Measurements from ENCODE around the gene CRYBG2. TPM values are rescaled to one million over a fixed set of nuclear protein-coding genes. Genes with fewer than 3 reads are reported as not detected.

CRYBG2 gene
- total RNA-seq, 1 experiment from 2014 or later, result not detected

GRCh38 chr1:26280333-26281042 is 73.4 kb downstream of the CRYBG2 start:
- DNase-seq (ENCODE audit: low read depth, low spot score), result no peak
- in situ Hi-C loops (cut with HindIII; ENCODE audit: low pct_unique_long_range_greater_than_20kb, low sequenced_read_pairs), result no loop called here

GRCh38 chr1:26279456-26280332 is 74.2 kb downstream of the CRYBG2 start, which contains the start of gene SH3BGRL3:
Gene SH3BGRL3, plus strand, starts transcription at chr1:26280086. Its CDS starts 70 bp downstream, at chr1:26280156.
- in situ Hi-C loops (cut with HindIII; ENCODE audit: low pct_unique_long_range_greater_than_20kb, low sequenced_read_pairs), result no loop called here
- DNase-seq (ENCODE audit: low read depth, low spot score), result peak; percentile 72

- in situ Hi-C loops (cut with HindIII; ENCODE audit: low pct_unique_long_range_greater_than_20kb, low sequenced_read_pairs), result no loop called here
- DNase-seq (ENCODE audit: low read depth, low spot score), result no peak
These were observed 75.0 kb downstream of the CRYBG2 start for GRCh38 chr1:26278724-26279455.

GRCh38 chr1:26278303-26278702 is 75.6 kb downstream of the CRYBG2 start:
- in situ Hi-C loops (cut with HindIII; ENCODE audit: low pct_unique_long_range_greater_than_20kb, low sequenced_read_pairs), result no loop called here

GRCh38 chr1:26277719-26278118 is 76.2 kb downstream of the CRYBG2 start:
- no peak for DNase-seq (ENCODE audit: low read depth, low spot score)
- in situ Hi-C loops (cut with HindIII; ENCODE audit: low pct_unique_long_range_greater_than_20kb, low sequenced_read_pairs), result no loop called here

More at GRCh38 chr1:26278303-26278702, 75.6 kb downstream of the CRYBG2 start:
- peak; percentile 51 for DNase-seq (ENCODE audit: low read depth, low spot score)

- in situ Hi-C loops (cut with HindIII; ENCODE audit: low pct_unique_long_range_greater_than_20kb, low sequenced_read_pairs), result no loop called here
- DNase-seq (ENCODE audit: low read depth, low spot score), result no peak
These were observed 76.7 kb downstream of the CRYBG2 start for GRCh38 chr1:26277261-26277661.

GRCh38 chr1:26276432-26276838 is 77.5 kb downstream of the CRYBG2 start:
- DNase-seq (ENCODE audit: low read depth, low spot score), result no peak
- in situ Hi-C loops (cut with HindIII; ENCODE audit: low pct_unique_long_range_greater_than_20kb, low sequenced_read_pairs), result no loop called here

- in situ Hi-C loops (cut with HindIII; ENCODE audit: low pct_unique_long_range_greater_than_20kb, low sequenced_read_pairs), result no loop called here
- DNase-seq (ENCODE audit: low read depth, low spot score), result peak; percentile 93
These were observed 78.1 kb downstream of the CRYBG2 start for GRCh38 chr1:26275580-26276431.

GRCh38 chr1:26274801-26275425 is 79.0 kb downstream of the CRYBG2 start:
- no peak for DNase-seq (ENCODE audit: low read depth, low spot score)
- in situ Hi-C loops (cut with HindIII; ENCODE audit: low pct_unique_long_range_greater_than_20kb, low sequenced_read_pairs), result no loop called here

Other genes starting within 250 kb of the CRYBG2 start
- 5.7 and 6.4 TPM in 2 replicates for gene PDIK1L, start 242.3 kb downstream of the CRYBG2 start, total RNA-seq (2014; rRNA removed; shearing (Covaris generic))
- gene FAM110D, start 195.1 kb downstream of the CRYBG2 start, total RNA-seq (2014; rRNA removed; shearing (Covaris generic)), result 0.05 TPM in 1 of 2 replicates, not detected in the other
- gene C1orf232, start 185.2 kb downstream of the CRYBG2 start, total RNA-seq (2014; rRNA removed; shearing (Covaris generic)), result not detected in 2 replicates
- gene ZNF593, start 184.2 kb downstream of the CRYBG2 start, total RNA-seq (2014; rRNA removed; shearing (Covaris generic)), result 49.2 and 58.5 TPM in 2 replicates
- not detected in 2 replicates for gene ZNF593OS, start 182.3 kb downstream of the CRYBG2 start, total RNA-seq (2014; rRNA removed; shearing (Covaris generic))
- gene CNKSR1, start 176.6 kb downstream of the CRYBG2 start, total RNA-seq (2014; rRNA removed; shearing (Covaris generic)), result 0.08 and 0.27 TPM in 2 replicates
- gene CATSPER4, start 163.5 kb downstream of the CRYBG2 start, total RNA-seq (2014; rRNA removed; shearing (Covaris generic)), result not detected in 2 replicates
- 12.3 and 13.5 TPM in 2 replicates for gene CEP85, start 119.9 kb downstream of the CRYBG2 start, total RNA-seq (2014; rRNA removed; shearing (Covaris generic))
- 30.7 and 32.8 TPM in 2 replicates for gene SH3BGRL3, start 74.0 kb downstream of the CRYBG2 start, total RNA-seq (2014; rRNA removed; shearing (Covaris generic))
- gene UBXN11, start 47.5 kb downstream of the CRYBG2 start, total RNA-seq (2014; rRNA removed; shearing (Covaris generic)), result 4.6 and 5.0 TPM in 2 replicates
- not detected in 2 replicates for gene CD52, start 36.2 kb downstream of the CRYBG2 start, total RNA-seq (2014; rRNA removed; shearing (Covaris generic))
- gene ZNF683, start 18.6 kb upstream of the CRYBG2 start, total RNA-seq (2014; rRNA removed; shearing (Covaris generic)), result not detected in 2 replicates
- not detected in 2 replicates for gene LIN28A, start 56.7 kb upstream of the CRYBG2 start, total RNA-seq (2014; rRNA removed; shearing (Covaris generic))
- 32.7 and 35.4 TPM in 2 replicates for gene DHDDS, start 78.2 kb upstream of the CRYBG2 start, total RNA-seq (2014; rRNA removed; shearing (Covaris generic))
- 279 and 288 TPM in 2 replicates for gene HMGN2, start 118.3 kb upstream of the CRYBG2 start, total RNA-seq (2014; rRNA removed; shearing (Covaris generic))
- gene RPS6KA1, start 175.6 kb upstream of the CRYBG2 start, total RNA-seq (2014; rRNA removed; shearing (Covaris generic)), result 19.3 and 20.6 TPM in 2 replicates

Data from SK-MEL-5 (cell line).